Vagina (tissue), 2 donors: ENCODE measurements around the gene ZFYVE21.

Experiments used
- POLR2AphosphoS5 ChIP-seq, 2 donors: sonication (generic); formaldehyde crosslinking; IDR thresholded peaks; one replicate each; pipeline ENCODE4 v1.9.0; 2017; ENCODE audit warnings: antibody characterized with exemption in 2 of 2, mild to moderate bottlenecking in 2 of 2, low read depth in 1 of 2; ENCODE audit not compliant: insufficient read depth in 1 of 2
- TF ChIP-seq, protein P1 (sequence below), 3 experiments: fragments of 450-650 bp in 2 of 3; fragments of 200-600 bp in 1 of 3; sonication (generic) in 1 of 3; IDR thresholded peaks; one replicate each; pipeline ENCODE4 v1.5.1; 2017 to 2019; ENCODE audit warnings: antibody characterized with exemption in 3 of 3, mild to moderate bottlenecking in 2 of 3, moderate library complexity in 2 of 3

DNA sequence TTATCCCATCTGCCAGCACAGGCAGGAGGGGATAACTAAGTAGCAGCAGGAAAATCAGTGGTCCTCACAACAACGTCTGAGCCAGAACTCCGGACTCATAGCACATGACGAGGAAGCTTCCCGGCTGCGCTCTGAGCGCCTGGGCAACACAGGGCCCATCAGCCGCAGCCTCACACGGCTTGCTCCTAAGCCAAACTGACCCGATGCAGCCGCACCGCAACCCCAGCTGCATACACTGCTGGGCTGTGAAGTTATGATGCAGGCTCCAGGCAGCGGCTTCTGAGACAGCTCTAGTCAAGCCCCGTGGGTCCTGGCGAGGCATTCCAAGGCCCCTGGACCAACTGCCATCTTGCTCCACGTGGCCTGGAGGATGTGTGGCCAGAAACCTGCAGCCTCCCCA, 28.1 kb downstream of the ZFYVE21 start:
- no peak for TF ChIP-seq POLR2AphosphoS5 (IDR thresholded peaks at IDR 0.05; ENCODE audit: insufficient read depth in 1 of 2, low read depth in 1 of 2)
- TF ChIP-seq, protein P1, sequence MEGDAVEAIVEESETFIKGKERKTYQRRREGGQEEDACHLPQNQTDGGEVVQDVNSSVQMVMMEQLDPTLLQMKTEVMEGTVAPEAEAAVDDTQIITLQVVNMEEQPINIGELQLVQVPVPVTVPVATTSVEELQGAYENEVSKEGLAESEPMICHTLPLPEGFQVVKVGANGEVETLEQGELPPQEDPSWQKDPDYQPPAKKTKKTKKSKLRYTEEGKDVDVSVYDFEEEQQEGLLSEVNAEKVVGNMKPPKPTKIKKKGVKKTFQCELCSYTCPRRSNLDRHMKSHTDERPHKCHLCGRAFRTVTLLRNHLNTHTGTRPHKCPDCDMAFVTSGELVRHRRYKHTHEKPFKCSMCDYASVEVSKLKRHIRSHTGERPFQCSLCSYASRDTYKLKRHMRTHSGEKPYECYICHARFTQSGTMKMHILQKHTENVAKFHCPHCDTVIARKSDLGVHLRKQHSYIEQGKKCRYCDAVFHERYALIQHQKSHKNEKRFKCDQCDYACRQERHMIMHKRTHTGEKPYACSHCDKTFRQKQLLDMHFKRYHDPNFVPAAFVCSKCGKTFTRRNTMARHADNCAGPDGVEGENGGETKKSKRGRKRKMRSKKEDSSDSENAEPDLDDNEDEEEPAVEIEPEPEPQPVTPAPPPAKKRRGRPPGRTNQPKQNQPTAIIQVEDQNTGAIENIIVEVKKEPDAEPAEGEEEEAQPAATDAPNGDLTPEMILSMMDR (IDR thresholded peaks at IDR 0.05), result no peak
